DMS79 (cell line): Measurements from ENCODE around the gene MZB1.
"Not testable (repeated sequence)": the region's sequence is repeated elsewhere in the genome, so short reads cannot be mapped to it uniquely, and the experiment has no call there.

Source experiments
- DNase-seq: peaks from one replicate; lab custom pipeline; 2025; lab: John Stamatoyannopoulos, UW

MZB1 gene

DNA sequence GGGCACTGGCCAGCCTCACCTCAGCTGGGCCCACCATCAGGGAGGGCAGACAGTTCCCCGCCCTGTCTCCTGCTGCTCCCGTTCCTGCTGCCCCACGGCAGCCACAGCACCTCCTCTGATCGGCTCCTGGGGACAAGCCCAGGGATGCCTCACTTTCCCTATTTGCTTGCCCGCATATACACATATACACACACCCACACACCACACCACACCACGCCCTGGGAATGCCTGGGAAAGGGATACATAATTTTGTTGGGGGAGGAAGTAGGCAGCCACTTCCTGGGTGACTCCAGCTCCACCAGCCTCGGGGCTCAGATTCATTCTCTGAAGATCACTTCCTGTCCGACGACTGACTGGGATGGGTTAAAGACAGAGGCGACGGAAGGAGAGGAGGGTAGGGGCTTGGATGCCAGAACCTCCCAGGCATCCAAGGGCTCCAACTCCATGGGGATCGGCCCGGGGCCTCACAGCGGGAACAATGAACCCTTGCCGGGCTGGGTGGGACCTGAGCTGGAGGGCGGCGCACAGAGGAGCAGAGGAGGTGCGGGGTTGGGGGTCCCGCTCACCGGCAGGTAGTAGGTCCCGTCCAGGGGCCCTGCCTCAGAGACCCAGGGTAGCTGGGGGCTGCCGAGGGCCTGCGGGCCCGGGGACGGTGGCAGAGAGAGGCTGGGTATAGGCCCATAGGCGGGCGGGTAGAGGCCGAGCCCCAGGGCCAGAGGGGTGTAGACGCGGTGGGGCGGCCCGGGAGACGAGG, 2.0 kb upstream of the MZB1 start:
- DNase-seq = no peak

GRCh38 chr5:139390639-139391569, 1.2 kb upstream of the MZB1 start:
- DNase-seq = no peak

DNA sequence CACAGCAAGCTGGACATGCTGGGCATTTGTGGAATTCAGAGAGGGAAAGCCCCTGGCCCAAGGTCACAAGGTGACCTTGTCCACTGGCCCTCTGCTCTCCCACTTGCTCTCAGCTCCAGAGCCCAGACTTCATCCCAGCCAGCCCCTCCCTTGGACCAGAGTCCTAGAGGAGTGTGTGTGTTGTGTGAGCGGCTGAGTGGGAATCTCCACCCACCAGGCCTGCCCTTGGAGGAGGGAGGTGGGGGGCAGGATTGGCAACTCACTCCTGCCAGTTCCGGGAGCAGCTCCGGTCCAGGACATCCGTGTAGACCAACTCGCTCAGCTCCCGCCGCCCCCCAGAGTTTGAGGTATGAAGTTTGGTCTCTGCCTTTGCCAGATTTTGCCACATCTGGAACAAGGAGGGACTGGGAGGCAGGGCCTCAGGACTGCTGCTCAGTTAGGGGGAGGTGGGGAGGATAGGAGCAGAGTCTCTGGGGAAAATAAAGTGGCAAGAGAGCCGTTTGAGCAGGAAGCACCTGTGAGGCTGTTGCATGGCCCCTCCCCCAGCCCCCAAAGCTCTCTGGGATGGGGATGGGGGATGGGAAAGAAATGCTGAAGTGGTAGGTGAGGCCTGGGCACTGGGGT, 1.4 kb downstream of the MZB1 start:
- DNase-seq = no peak

- DNase-seq = no peak
Measured at GRCh38 chr5:139387611-139388197, 2.0 kb downstream of the MZB1 start.

- DNase-seq = not testable (repeated sequence)
Measured at GRCh38 chr5:139386956-139387355, 2.8 kb downstream of the MZB1 start.

- DNase-seq = no peak
Measured at GRCh38 chr5:139386050-139386438, 3.7 kb downstream of the MZB1 start.

GRCh38 chr5:139385061-139386049, 4.4 kb downstream of the MZB1 start:
- DNase-seq = no peak

- no peak for DNase-seq
Measured at GRCh38 chr5:139384591-139385051, 5.1 kb downstream of the MZB1 start.

DNA sequence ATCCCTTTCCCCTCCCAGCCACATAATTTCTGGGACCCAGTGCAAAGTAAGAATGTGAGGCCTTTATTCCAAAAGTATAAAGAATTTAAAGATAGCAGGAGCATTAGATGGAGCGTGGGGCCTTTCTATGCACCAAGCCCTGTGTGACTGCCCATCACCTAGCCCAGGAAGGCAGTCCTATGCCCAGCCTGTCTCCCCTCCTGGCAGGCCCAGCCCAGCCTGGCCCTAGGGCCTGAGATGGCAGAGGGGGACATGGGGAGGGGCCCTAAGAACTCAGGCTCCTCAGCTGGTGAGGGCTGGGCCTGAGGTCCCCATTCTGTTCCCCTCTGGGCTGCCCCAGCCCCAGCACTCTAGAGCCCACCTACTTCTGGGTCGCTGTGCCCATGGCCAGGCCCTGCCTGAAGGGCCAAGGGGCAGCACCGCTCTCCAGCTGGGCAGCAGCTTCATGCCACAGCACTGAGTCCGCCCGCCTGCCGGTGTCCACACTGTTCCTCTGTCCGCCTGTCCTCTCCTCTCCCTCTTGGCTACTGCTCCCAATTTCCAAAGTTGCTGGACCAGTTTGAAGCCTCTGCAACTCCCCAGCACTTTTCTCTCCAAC, 5.6 kb downstream of the MZB1 start:
- no peak for DNase-seq

DNA sequence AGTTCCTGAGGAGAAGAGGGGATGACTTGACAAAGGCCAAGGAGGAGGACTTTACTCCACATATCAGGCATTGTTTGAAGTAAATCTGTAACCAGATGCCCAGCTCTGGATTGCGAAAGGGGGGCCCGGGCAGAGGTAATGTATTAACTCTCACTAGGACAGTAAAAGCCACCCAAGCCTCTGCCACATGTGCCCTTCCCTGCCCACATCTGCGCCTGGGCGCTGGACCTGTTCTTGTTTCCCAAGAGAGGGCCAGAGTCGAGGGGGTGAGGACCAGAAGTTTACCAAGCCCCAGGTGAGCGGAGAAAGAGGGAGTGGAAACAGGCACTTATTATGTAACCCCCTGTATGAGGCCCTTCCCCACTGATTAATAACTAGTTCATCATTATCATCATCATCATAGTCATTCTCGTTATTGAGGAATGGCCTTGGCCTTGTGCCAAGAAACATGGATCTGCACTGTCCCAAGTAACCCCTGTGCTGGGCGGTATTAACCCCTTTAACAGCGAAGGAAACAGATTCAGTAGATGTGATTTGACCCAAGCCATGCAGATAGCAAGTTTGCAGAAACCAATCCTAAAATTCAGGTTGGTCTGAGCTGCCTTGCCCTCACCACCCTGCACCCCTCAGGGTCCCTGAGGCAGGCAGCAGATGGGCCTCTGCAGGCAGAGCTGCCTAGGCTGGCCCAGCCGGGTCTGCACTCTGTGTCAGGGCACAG, 6.3 kb downstream of the MZB1 start, which contains the start of gene SLC23A1:
SLC23A1 (minus strand) TSS at position 23 of the 718 bp plus-strand sequence. CDS start 44 bp downstream, outside the sequence.
- no peak for DNase-seq

DNA sequence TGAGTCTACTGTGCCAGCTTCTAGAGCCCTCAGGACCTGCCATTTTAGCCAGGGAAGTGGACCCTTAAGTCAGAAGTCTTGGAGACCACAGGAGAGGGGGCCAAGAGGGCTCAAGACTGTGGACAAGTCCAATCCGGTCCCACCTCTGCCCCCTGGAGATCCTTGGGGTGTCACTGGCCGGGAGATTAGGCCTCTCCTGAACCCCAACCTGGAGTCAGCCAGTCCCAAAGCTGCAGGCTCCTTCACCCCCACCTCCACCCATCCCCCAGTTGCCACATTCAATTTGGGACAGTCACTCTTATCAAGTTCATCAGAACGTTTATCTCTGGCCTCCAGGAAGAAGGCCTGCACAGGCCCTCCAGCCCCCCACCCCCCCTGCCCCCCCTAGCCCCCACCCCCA, 6.9 kb downstream of the MZB1 start:
- no peak for DNase-seq

DNA sequence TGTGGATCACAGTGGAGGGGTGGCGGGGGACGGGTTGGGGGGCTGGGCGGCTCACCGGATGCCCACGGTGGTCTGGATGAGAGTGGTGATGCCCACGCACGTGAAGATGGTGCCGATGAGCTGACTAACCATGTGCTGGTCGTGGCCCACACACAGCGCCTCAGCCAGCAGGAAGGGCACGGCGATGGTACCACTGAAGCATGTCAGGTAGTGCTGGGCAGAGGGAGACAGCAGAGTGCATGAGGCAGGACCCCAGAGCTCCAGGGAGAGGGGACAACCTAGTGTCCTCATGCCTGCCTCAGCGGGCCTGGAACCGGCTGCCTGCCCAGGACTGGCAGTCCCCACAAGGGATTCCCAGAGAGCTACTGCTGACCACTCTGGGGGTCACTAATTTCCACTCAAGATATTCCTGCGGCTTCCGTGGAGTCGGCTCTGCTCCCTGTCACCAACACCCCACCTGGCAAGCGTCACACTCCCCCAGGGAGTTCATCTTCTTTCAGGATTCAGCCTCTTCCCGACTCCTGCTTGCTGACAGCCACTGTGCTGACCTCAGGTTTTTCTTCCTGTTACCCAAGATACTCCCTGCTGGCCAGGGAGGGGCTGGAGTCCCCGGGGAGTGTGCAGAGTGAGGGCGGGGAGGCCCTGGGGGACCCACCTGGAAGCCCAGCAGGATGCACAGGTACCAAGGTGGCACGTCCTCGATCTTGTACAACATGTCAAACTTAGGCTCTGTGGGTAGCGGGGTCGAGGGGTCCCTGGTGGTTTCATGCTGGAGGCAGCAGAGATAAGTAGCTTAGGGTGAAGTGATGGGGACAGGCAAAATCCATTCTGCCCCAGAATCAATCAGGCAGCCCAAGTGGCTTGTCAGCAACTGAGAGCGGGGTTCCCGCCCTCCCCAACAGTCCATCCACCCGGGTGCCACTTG, 7.6 kb downstream of the MZB1 start:
- DNase-seq = no peak

DNA sequence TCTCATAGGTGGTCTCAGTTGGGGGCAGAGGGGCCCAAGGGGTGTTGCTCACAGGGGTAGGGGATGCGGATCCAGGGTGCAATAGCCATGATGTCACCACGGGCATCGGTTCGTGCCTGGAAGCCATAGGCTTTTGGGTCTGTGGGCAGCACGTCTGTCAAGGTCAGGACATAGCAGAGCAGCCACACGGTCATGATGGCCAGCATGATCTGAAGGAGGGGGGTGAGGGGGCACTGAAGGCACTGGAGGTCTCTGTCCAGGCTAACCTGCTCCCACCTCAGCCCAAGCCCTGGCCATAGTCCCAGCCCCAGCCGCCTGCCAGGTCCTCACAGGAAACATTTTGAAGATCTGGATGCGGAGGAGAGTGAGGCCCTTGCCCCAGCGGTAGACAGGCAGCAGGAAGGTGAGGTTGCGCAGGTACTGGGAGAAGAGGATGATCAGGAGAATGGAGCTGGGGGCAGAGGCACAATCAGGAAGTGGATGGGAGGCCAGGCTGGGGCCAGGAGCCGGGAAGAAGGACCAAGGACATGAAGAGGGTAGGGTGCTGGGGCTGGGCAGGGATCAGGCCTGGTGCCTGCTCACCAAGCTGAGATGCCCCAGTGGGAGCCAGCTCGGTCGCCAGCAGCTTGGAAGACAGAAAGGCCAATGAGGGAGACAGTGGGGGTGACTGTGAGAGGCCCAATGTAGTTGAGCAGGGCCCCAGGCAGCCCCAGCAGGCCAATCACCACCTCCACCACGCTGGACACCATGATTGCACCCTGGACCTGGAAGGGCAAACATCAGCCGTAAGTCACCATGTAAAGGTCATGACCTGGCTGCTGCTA, 9.9 kb downstream of the MZB1 start:
- DNase-seq = no peak

DNA sequence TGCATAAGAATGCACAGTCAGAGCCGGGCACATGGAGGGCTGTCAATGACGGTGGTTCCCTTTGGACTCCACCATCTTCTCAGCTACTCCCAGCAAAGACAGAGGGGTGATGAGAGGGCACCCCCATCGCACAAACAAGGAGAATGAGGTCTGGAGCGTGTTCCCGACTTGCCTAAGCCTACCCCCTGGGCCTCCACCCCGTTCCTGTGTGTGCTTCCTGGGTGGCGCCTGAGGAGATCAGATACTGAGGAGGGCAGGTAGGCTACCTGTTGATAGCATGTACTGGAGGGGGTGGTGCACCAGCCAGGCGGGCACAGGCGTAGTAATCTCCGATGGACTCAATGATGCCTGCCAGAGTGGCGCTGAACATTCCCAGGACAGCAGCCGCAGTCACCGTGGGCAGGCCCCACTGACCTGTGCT, 10.8 kb downstream of the MZB1 start:
- no peak for DNase-seq

DNA sequence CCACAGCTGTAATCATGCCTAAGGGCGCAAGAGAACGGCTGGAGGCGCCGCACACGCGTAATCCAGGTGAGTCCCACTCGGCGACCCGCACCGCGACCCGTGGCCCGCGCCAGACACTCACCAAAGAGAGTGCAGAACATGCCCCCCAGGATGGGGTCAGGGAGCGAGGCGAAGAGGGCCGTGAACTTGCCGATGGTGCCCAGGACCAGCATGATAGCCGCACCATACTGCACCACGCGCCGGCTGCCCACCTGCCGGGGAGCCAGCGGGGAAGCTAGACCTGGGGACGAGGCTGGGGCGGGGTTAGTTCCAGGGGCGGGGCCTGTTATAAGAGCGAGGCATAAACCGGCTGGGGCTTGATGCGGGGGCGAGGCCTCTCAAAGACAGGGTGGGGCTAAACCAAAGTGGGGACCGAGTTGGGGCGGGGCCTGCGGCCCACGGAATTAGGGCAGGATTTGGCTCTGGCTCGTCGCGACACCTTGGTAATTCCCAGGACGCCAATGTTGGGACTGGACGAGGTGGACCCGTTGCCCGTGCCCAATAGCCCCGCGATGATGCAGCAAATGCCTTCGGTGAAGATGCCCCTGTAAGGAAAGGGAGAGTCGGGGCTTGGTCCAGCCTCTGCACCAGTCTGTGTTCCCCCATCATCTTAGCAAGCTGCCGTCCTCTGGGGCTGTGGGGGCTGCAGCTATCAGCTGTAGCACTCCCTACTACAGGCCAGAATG, 11.4 kb downstream of the MZB1 start:
- no peak for DNase-seq

GRCh38 chr5:139377226-139377625, 12.5 kb downstream of the MZB1 start:
- DNase-seq = no peak

- DNase-seq = no peak
Measured at GRCh38 chr5:139376364-139376763, 13.3 kb downstream of the MZB1 start.
